Parathyroid adenoma (tissue), 2 donors: ENCODE measurements around the gene KATNBL1.

ENCODE experiments used
- H2AFZ ChIP-seq: fragments of 300-600 bp; sonication (generic); one replicate; pipeline ENCODE4 v1.7.0; 2017; ENCODE audit warnings: antibody characterized with exemption, mild to moderate bottlenecking
- H3K27ac ChIP-seq: fragments of 300-600 bp; sonication (generic); one replicate; pipeline ENCODE4 v1.7.0; 2017
- H3K27me3 ChIP-seq: fragments of 300-600 bp; sonication (generic); one replicate; pipeline ENCODE4 v1.7.0; 2017; ENCODE audit warnings: low read length; ENCODE audit not compliant: control insufficient read depth, insufficient read depth
- H3K36me3 ChIP-seq: fragments of 300-600 bp; sonication (generic); one replicate; pipeline ENCODE4 v1.7.0; 2017; ENCODE audit warnings: low read length; ENCODE audit not compliant: control insufficient read depth, insufficient read depth
- H3K4me1 ChIP-seq: fragments of 300-600 bp; sonication (generic); one replicate; pipeline ENCODE4 v1.7.0; 2017; ENCODE audit warnings: control low read depth
- H3K4me2 ChIP-seq: fragments of 300-600 bp; sonication (generic); one replicate; pipeline ENCODE4 v1.7.0; 2017; ENCODE audit warnings: low read length
- H3K4me3 ChIP-seq: fragments of 300-600 bp; sonication (generic); one replicate; pipeline ENCODE4 v1.7.0; 2017; ENCODE audit warnings: low read depth, low read length
- H3K79me2 ChIP-seq: fragments of 300-600 bp; sonication (generic); one replicate; pipeline ENCODE4 v1.7.0; 2017; ENCODE audit warnings: control low read depth
- H3K9ac ChIP-seq: fragments of 300-600 bp; sonication (generic); one replicate; pipeline ENCODE4 v1.7.0; 2017; ENCODE audit warnings: mild to moderate bottlenecking
- H3K9me3 ChIP-seq: fragments of 300-600 bp; sonication (generic); one replicate; pipeline ENCODE4 v1.7.0; 2017; ENCODE audit warnings: low read length; ENCODE audit not compliant: control insufficient read depth
- TF ChIP-seq, protein P1 (sequence below): fragments of 300-600 bp; sonication (generic); IDR thresholded peaks from one replicate; pipeline ENCODE4 v1.7.0; 2017; ENCODE audit warnings: antibody characterized with exemption, mild to moderate bottlenecking
- donor health status: primary hyperparathyroidism.

Gene KATNBL1

DNA sequence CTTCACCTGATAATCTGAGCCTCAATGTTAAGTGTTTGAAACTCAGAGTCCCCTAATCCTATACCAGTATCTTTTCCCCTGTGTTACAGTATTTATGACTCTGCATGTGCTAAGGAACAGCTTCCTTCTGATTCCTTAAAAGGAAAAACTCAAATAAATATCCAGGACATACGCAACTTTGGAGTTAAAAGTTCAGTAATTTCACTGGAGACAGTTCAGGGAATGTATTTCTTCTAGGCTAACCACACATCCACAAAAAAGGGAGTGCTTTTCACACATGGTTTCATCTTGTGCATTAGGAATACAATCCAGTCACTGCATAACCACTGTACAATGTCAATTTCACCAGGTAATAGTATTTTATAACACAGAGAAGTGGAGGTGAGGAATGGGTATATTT lies 77.0 kb downstream of the KATNBL1 start:
- H3K36me3 ChIP-seq = no peaks in the 10 kb centered on the region
- H3K4me3 ChIP-seq = no peak overlapping the region
- H3K27ac ChIP-seq = no peak overlapping the region
- no peaks in the 10 kb centered on the region for H3K27me3 ChIP-seq
- H3K4me2 ChIP-seq = no peak overlapping the region
- TF ChIP-seq, protein P1, sequence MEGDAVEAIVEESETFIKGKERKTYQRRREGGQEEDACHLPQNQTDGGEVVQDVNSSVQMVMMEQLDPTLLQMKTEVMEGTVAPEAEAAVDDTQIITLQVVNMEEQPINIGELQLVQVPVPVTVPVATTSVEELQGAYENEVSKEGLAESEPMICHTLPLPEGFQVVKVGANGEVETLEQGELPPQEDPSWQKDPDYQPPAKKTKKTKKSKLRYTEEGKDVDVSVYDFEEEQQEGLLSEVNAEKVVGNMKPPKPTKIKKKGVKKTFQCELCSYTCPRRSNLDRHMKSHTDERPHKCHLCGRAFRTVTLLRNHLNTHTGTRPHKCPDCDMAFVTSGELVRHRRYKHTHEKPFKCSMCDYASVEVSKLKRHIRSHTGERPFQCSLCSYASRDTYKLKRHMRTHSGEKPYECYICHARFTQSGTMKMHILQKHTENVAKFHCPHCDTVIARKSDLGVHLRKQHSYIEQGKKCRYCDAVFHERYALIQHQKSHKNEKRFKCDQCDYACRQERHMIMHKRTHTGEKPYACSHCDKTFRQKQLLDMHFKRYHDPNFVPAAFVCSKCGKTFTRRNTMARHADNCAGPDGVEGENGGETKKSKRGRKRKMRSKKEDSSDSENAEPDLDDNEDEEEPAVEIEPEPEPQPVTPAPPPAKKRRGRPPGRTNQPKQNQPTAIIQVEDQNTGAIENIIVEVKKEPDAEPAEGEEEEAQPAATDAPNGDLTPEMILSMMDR = no peak
- H3K4me1 ChIP-seq = no peaks in the 10 kb centered on the region
- no peaks in the 10 kb centered on the region for H3K79me2 ChIP-seq
- no peak overlapping the region for H3K9ac ChIP-seq
- no peak overlapping the region for H2AFZ ChIP-seq
- no peaks in the 10 kb centered on the region for H3K9me3 ChIP-seq

DNA sequence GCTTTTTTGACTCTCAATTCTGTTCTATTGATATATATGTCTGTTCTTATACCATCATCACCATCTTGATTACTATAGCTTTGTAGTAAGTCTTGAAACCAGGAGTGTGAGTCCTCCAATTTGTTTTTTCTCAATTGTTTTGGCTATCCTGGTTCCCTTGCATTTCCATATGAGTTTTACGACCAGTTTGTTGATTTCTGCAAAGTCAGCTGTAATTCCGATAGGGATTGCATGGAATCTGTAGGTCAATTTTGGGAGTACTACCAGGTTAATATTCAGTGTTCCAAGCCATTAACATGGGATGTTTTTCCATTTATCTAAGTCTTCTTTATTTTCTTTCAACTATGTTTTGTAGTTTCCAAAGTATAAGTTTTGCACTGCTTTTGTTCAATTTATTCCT lies 81.0 kb downstream of the KATNBL1 start:
- no peaks in the 10 kb centered on the region for H3K27me3 ChIP-seq
- H2AFZ ChIP-seq = no peak overlapping the region
- TF ChIP-seq, protein P1 = no peak
- no peak overlapping the region for H3K9ac ChIP-seq
- no peak overlapping the region for H3K4me3 ChIP-seq
- H3K27ac ChIP-seq = no peak overlapping the region
- no peaks in the 10 kb centered on the region for H3K4me1 ChIP-seq
- H3K4me2 ChIP-seq = no peak overlapping the region
- H3K9me3 ChIP-seq = no peaks in the 10 kb centered on the region
- H3K36me3 ChIP-seq = no peaks in the 10 kb centered on the region
- H3K79me2 ChIP-seq = no peaks in the 10 kb centered on the region

DNA sequence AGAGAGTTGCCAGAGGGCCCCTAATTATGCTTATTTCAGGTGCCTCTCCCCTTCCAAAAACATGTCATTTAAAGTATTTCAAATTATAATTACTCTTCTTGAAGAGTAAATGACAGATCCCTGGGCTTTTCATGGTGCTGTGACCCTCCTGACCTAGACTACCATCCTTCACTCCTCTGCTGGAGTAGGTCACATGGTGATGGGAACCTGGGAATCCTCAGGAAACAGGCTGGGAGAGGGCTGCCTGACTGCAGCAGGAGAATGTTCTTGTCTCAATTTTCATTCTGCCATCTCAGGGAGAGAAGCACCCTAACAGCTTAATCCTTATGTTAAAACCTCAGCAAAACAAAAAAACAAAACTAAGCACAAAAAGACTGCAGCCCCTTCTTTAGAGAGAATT lies 83.4 kb downstream of the KATNBL1 start:
- H3K27me3 ChIP-seq = no peaks in the 10 kb centered on the region
- H2AFZ ChIP-seq = no peak overlapping the region
- H3K79me2 ChIP-seq = no peaks in the 10 kb centered on the region
- TF ChIP-seq, protein P1 = no peak
- H3K9me3 ChIP-seq = no peaks in the 10 kb centered on the region
- H3K9ac ChIP-seq = no peak overlapping the region
- H3K36me3 ChIP-seq = no peaks in the 10 kb centered on the region
- H3K4me2 ChIP-seq = no peak overlapping the region
- no peaks in the 10 kb centered on the region for H3K4me1 ChIP-seq
- H3K27ac ChIP-seq = no peak overlapping the region
- no peak overlapping the region for H3K4me3 ChIP-seq

DNA sequence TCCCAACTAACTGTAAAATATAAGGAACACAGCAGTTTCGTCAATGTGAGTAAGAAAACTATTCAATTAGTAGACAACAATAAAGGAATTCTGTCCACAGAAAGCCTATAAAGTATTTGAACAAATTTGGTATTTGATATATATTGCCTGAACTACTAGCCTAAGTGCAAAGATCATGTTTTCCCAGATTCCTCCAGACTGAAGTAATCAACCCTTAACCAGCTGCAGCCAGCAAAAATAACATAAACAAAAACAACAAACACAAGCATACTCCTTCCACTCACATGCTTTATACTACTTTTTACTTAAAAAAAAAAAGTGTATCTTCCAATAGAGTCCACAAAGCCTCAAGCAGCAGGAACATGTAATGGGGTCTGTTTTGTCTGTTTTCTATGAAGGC lies 84.0 kb downstream of the KATNBL1 start:
- H3K27me3 ChIP-seq = no peaks in the 10 kb centered on the region
- TF ChIP-seq, protein P1 = no peak
- no peak overlapping the region for H3K9ac ChIP-seq
- H3K4me2 ChIP-seq = no peak overlapping the region
- H3K4me3 ChIP-seq = no peak overlapping the region
- H3K36me3 ChIP-seq = no peaks in the 10 kb centered on the region
- H3K4me1 ChIP-seq = no peaks in the 10 kb centered on the region
- H2AFZ ChIP-seq = no peak overlapping the region
- H3K27ac ChIP-seq = no peak overlapping the region
- no peaks in the 10 kb centered on the region for H3K79me2 ChIP-seq
- H3K9me3 ChIP-seq = no peaks in the 10 kb centered on the region

DNA sequence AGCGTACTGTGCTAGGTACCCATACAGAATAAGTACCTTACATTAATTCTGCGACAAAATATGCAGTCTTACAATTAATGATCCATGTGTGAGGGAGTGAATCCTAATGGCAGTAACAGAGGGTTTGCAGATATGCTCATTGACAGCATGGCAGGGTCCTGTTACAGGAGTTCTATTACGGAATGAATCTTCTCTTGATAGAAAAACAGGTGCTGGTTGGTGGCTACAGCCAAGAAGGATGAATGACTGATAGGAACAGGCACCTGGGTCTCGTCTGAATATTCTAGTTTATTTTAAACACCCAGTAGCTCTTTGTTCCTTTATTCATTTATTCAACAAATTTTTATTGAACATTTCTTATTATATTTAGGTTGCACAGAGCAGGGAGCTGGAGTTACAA lies 85.2 kb downstream of the KATNBL1 start:
- H3K27me3 ChIP-seq = no peaks in the 10 kb centered on the region
- H3K79me2 ChIP-seq = no peaks in the 10 kb centered on the region
- no peak overlapping the region for H3K9ac ChIP-seq
- H2AFZ ChIP-seq = no peak overlapping the region
- no peak overlapping the region for H3K4me3 ChIP-seq
- H3K36me3 ChIP-seq = no peaks in the 10 kb centered on the region
- H3K9me3 ChIP-seq = no peaks in the 10 kb centered on the region
- H3K27ac ChIP-seq = no peak overlapping the region
- TF ChIP-seq, protein P1 = no peak
- no peak overlapping the region for H3K4me2 ChIP-seq
- H3K4me1 ChIP-seq = no peaks in the 10 kb centered on the region
